HepG2 (cell line): Measurements from ENCODE around the gene SMIM14. TPM values are rescaled to one million over a fixed set of nuclear protein-coding genes. Genes with fewer than 3 reads are reported as not detected.

Source experiments
- ATAC-seq: fragments of 200-7000 bp; cut with Tn5 transposase; 3 replicates; pipeline ENCODE4 v1.9.1; 2020; ENCODE audit warnings: mild to moderate bottlenecking, moderate library complexity
- BruUV-seq: library from RNA; stranded (reverse); fragments of 400-500 nt; replicated peaks from 2 replicates; lab custom pipeline; 2021; lab: Mats Ljungman, UMichigan
- CTCF ChIA-PET: fragments of 300-600 bp; formaldehyde crosslinking; extraction: SDS; loops from one replicate; lab custom pipeline; 2021; ENCODE audit warnings: low total read pairs, inconsistent platforms, low intra/inter-chr PET ratio; lab: Yijun Ruan, JAX
- POLR2A ChIA-PET: fragments of 350-600 bp; sonication (Branson Sonifier 250); formaldehyde crosslinking; loops from one replicate; lab custom pipeline; 2020; ENCODE audit warnings: antibody characterized with exemption, inconsistent platforms; lab: Yijun Ruan, JAX
- DNase-seq: peaks from one replicate; pipeline ENCODE4 v3.0.0-alpha.2; 2015; ENCODE audit warnings: low spot score
- FAIRE-seq: peaks from 3 replicates; lab custom pipeline; 2011; peaks lifted over from hg19 to GRCh38; lab: Jason Lieb, UNC
- H2AFZ ChIP-seq: one replicate; pipeline ENCODE4 v1.6.1; 2011; ENCODE audit warnings: low read length, inconsistent platforms
- H3K27ac ChIP-seq: fragments of 300-600 bp; 3 replicates; pipeline ENCODE4 v1.8.0; 2011; ENCODE audit warnings: mixed run types, mild to moderate bottlenecking, mixed read lengths, low read length, inconsistent platforms; ENCODE audit not compliant: insufficient read depth; ENCODE audit errors: extremely low read length
- H3K27me3 ChIP-seq, 2 experiments: fragments of 200-600 bp in 1 of 2; 2 replicates in 1 of 2; 3 replicates in 1 of 2; pipeline versions ENCODE4 v1.6.0 to v1.8.0; 2011; ENCODE audit warnings: low read length in 2 of 2, mild to moderate bottlenecking in 2 of 2, moderate library complexity in 2 of 2, inconsistent platforms in 1 of 2; ENCODE audit not compliant: insufficient read depth in 2 of 2, control insufficient read depth in 1 of 2
- H3K36me3 ChIP-seq, 2 experiments: fragments of 200-600 bp in 1 of 2; replicated peaks in 1 of 2; 2 replicates in 1 of 2; 3 replicates in 1 of 2; pipeline versions ENCODE4 v1.5.1 to v1.8.0; 2011; ENCODE audit warnings: low read length in 2 of 2, inconsistent platforms in 1 of 2; ENCODE audit not compliant: insufficient read depth in 2 of 2, control insufficient read depth in 1 of 2
- H3K4me1 ChIP-seq: 2 replicates; pipeline ENCODE4 v1.5.1; 2012; ENCODE audit warnings: low read length, inconsistent platforms; ENCODE audit not compliant: insufficient read depth
- H3K4me2 ChIP-seq: 2 replicates; pipeline ENCODE4 v1.6.0; 2011; ENCODE audit warnings: low read depth, low read length, inconsistent platforms
- H3K4me3 ChIP-seq, 3 experiments: fragments of 200-600 bp in 1 of 3; sonication (generic), shearing (Covaris generic) in 1 of 3; replicated peaks in 1 of 3; 2 replicates each; pipeline ENCODE4 v1.5.1; 2011 to 2016; ENCODE audit warnings: low read length in 3 of 3, inconsistent platforms in 2 of 3, low read depth in 2 of 3, mild to moderate bottlenecking in 2 of 3, control low read depth in 1 of 3, mixed read lengths in 1 of 3; ENCODE audit not compliant: insufficient read depth in 1 of 3
- H3K79me2 ChIP-seq: one replicate; pipeline ENCODE4 v1.6.1; 2011; ENCODE audit warnings: low read length, inconsistent platforms; ENCODE audit not compliant: insufficient read depth
- H3K9ac ChIP-seq: 2 replicates; pipeline ENCODE4 v1.6.0; 2011; ENCODE audit warnings: mild to moderate bottlenecking, low read depth, low read length, inconsistent platforms; ENCODE audit not compliant: insufficient read depth
- H3K9me3 ChIP-seq: 2 replicates; pipeline ENCODE4 v1.5.1; 2012; ENCODE audit warnings: mild to moderate bottlenecking, low read length
- H4K20me1 ChIP-seq: 2 replicates; pipeline ENCODE4 v1.6.0; 2011; ENCODE audit warnings: inconsistent platforms, mild to moderate bottlenecking, low read length, moderate library complexity; ENCODE audit not compliant: insufficient read depth
- FOSL1 ChIP-seq: sonication (generic); formaldehyde crosslinking; IDR thresholded peaks from 2 replicates; pipeline ENCODE4 v1.9.0; 2021; ENCODE audit warnings: missing genetic modification reagents, borderline replicate concordance
- IKZF4 ChIP-seq: sonication (generic); formaldehyde crosslinking; IDR thresholded peaks from 2 replicates; pipeline ENCODE4 v1.5.1; 2020; ENCODE audit warnings: borderline replicate concordance, mild to moderate bottlenecking, low read depth, missing genetic modification reagents; ENCODE audit errors: not compliant biosample characterization
- PAWR ChIP-seq: sonication (generic); formaldehyde crosslinking; IDR thresholded peaks from 2 replicates; pipeline ENCODE4 v1.4.0; 2020; ENCODE audit warnings: missing genetic modification reagents, mild to moderate bottlenecking, borderline replicate concordance
- SRF ChIP-seq: IDR thresholded peaks from 2 replicates; pipeline ENCODE4 v1.6.1; 2011; ENCODE audit warnings: mild to moderate bottlenecking, low read depth, low read length, moderate library complexity
- ZNF12 ChIP-seq: sonication (generic); formaldehyde crosslinking; IDR thresholded peaks from 2 replicates; pipeline ENCODE4 v1.5.0; 2020; ENCODE audit warnings: missing genetic modification reagents
- ZNF607 ChIP-seq: sonication (generic); formaldehyde crosslinking; IDR thresholded peaks from 2 replicates; pipeline ENCODE4 v1.5.1; 2020; ENCODE audit warnings: missing genetic modification reagents, mild to moderate bottlenecking, borderline replicate concordance
- ZNF674 ChIP-seq: sonication (generic); formaldehyde crosslinking; IDR thresholded peaks from 2 replicates; pipeline ENCODE4 v1.5.0; 2020; ENCODE audit warnings: low read depth, mild to moderate bottlenecking, missing genetic modification reagents
- ZNF782 ChIP-seq: sonication (generic); formaldehyde crosslinking; IDR thresholded peaks from 2 replicates; pipeline ENCODE4 v1.4.0; 2020; ENCODE audit warnings: missing genetic modification reagents, mild to moderate bottlenecking, borderline replicate concordance
- WGBS: methylation state at CpG from one replicate; pipeline ENCODE4 v1.1.6; 2017; ENCODE audit warnings: low lambda C conversion rate; 5-methylcytosine and 5-hydroxymethylcytosine counted together
- in situ Hi-C: cut with HindIII; loops from 2 replicates; pipeline ENCODE4 v1.10.0; 2017; ENCODE audit warnings: low pct_unique_long_range_greater_than_20kb; ENCODE audit not compliant: extremely low pct_ligation_motif_present
- intact Hi-C: fragments of 100-400 bp; cut with micrococcal nuclease; formaldehyde crosslinking; loops from one replicate; pipeline ENCODE4 v1.10.0; 2022; ENCODE audit not compliant: unreplicated experiment
- polyA plus RNA-seq, 8 experiments: library from polyadenylated mRNA; depleted of rRNA in 3 of 8; stranded (reverse) in 7 of 8; unstranded in 1 of 8; fragments of >200 nt; fragmentation: Illumina TruSeq in 4 of 8; extraction: Trizol in 4 of 8; gene quantifications; 2 replicates each; pipeline versions ENCODE4 v1.2.1 to v1.2.3, GENCODE V29; 2011 to 2016; ENCODE audit warnings: low read depth in 4 of 8, missing spikeins in 1 of 8, mixed read lengths in 1 of 8; ENCODE audit not compliant: insufficient read depth in 1 of 8
- total RNA-seq, 5 experiments: library from RNA; depleted of rRNA; stranded (reverse); fragments of >200 nt; fragmentation: Illumina TruSeq; extraction: Trizol; gene quantifications; 2 replicates each; pipeline ENCODE4 v1.2.3, GENCODE V29; 2016; ENCODE audit warnings: low read depth in 1 of 5
- TF ChIP-seq, protein P1 (sequence below): IDR thresholded peaks from 2 replicates; pipeline ENCODE4 v1.6.1; 2016; ENCODE audit warnings: control low read depth
- TF ChIP-seq, protein P2 (sequence below), 2 experiments: sonication (generic) in 1 of 2; formaldehyde crosslinking in 1 of 2; IDR thresholded peaks; 2 replicates each; pipeline versions ENCODE4 v1.6.1 to v1.9.0; 2014 to 2022; ENCODE audit warnings: antibody characterized with exemption in 1 of 2, borderline replicate concordance in 1 of 2, inconsistent platforms in 1 of 2, low read depth in 1 of 2, missing genetic modification reagents in 1 of 2

SMIM14 gene
- total and polyA plus RNA-seq, 2 of the 13 experiments (the other 11 are each of a cell fraction or from before 2014, with no cell fraction given), result 16.3 to 28.1 TPM

DNA sequence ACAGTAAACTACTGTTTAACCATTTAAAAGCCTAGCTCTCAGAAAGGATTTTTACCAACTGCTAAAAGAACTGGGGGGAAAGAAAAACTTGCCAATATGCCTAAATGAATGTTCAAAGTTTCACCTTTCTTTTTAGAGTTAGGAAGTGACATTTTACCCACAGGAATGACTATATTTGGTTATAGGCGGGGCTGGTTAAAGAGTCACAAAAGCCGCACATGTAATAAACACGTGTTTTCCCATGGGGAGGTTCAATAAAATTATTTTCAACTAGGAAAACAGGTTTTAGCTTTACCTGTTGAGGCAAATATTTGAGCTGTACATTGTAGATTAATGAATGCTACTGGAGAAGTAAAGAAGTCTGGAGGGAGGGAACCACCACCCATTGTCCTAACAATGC lies 69.9 kb downstream of the SMIM14 start:
- WGBS, result 74% methylated on average over 3 of the region's 3 CpGs
- in situ Hi-C loops (no loop called here), intact Hi-C loops (no loop called here)
- DNase-seq (no peak), ATAC-seq (no peak), FAIRE-seq (no peak)
- Histone ChIP-seq H3K9me3 (no peaks in the 10 kb centered on the region), H4K20me1 (no peaks in the 10 kb centered on the region), H3K4me2 (no peak overlapping the region), H3K27ac (no peak overlapping the region), H3K27me3 (no peaks in the 10 kb centered on the region), H2AFZ (no peak overlapping the region), H3K4me3 (no peak overlapping the region), H3K4me1 (peaks cover 18% of the 10 kb centered on the region), H3K9ac (no peak overlapping the region), H3K36me3 (no peaks in the 10 kb centered on the region), H3K79me2 (no peaks in the 10 kb centered on the region)
- ChIA-PET POLR2A (interaction anchor here (1.5 kb wide), 1 partner anchor 43 kb away, joined by 4 read pairs; no protein-coding TSS in a partner anchor), CTCF (no interaction called here)
- BruUV-seq, result no TSS peak
- TF ChIP-seq SRF, result peak; percentile 65
- TF ChIP-seq ZNF782, result no peak

DNA sequence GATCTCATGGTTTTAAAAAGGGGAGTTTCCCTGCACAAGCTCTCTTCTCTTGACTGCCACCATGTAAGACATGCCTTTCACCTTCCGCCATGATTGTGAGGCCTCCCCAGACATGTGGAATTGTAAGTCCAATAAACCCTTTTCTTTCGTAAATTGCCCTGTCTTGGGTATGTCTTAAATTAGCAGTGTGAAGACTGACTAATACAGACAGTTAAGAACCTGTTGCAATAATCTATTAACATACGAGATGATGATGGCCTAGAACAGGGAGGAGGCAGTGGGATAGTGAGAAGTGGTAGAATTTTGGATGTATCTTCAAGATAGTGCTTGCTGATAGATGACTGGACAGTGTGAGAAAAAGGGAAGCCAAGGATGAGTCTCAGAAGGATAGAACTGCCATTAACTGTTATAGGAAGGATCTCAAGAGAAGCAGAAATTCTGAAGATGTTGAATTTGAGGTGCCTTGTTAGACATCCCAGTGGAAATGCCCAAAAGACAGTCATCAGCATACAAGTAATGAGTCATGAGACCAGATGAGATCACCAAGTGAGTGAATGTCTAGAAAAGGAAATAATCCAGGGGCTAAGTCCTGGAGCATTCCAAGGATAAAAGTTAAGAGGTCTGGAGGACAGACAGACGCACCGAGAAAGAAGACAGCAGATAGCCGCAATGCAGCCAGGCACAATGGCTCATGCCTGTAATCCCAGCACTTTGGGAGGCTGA lies 72.6 kb downstream of the SMIM14 start:
- Histone ChIP-seq H3K9me3 (no peaks in the 10 kb centered on the region), H3K79me2 (no peaks in the 10 kb centered on the region), H2AFZ (no peak overlapping the region), H3K4me3 (no peak overlapping the region), H3K27ac (no peak overlapping the region), H3K27me3 (no peaks in the 10 kb centered on the region), H4K20me1 (no peaks in the 10 kb centered on the region), H3K9ac (no peak overlapping the region), H3K36me3 (no peaks in the 10 kb centered on the region), H3K4me1 (peaks cover 18% of the 10 kb centered on the region), H3K4me2 (no peak overlapping the region)
- WGBS, result 98% methylated on average over 6 of the region's 6 CpGs
- BruUV-seq, result no TSS peak
- in situ Hi-C loops, result no loop called here
- intact Hi-C loops, result no loop called here
- ChIA-PET POLR2A (no interaction called here), CTCF (no interaction called here)
- FAIRE-seq, result no peak
- no peak for ATAC-seq
- DNase-seq, result no peak
- TF ChIP-seq ZNF12 (CRISPR knock-in tag), result no peak
- TF ChIP-seq ZNF674 (CRISPR knock-in tag), result no peak
- TF ChIP-seq FOSL1 (CRISPR knock-in tag), result no peak
- no peak for TF ChIP-seq PAWR
- no peak for TF ChIP-seq IKZF4 (CRISPR knock-in tag)
- TF ChIP-seq, protein P1, sequence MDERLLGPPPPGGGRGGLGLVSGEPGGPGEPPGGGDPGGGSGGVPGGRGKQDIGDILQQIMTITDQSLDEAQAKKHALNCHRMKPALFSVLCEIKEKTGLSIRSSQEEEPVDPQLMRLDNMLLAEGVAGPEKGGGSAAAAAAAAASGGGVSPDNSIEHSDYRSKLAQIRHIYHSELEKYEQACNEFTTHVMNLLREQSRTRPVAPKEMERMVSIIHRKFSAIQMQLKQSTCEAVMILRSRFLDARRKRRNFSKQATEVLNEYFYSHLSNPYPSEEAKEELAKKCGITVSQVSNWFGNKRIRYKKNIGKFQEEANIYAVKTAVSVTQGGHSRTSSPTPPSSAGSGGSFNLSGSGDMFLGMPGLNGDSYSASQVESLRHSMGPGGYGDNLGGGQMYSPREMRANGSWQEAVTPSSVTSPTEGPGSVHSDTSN (CRISPR knock-in tag), result no peak
- TF ChIP-seq, protein P2, sequence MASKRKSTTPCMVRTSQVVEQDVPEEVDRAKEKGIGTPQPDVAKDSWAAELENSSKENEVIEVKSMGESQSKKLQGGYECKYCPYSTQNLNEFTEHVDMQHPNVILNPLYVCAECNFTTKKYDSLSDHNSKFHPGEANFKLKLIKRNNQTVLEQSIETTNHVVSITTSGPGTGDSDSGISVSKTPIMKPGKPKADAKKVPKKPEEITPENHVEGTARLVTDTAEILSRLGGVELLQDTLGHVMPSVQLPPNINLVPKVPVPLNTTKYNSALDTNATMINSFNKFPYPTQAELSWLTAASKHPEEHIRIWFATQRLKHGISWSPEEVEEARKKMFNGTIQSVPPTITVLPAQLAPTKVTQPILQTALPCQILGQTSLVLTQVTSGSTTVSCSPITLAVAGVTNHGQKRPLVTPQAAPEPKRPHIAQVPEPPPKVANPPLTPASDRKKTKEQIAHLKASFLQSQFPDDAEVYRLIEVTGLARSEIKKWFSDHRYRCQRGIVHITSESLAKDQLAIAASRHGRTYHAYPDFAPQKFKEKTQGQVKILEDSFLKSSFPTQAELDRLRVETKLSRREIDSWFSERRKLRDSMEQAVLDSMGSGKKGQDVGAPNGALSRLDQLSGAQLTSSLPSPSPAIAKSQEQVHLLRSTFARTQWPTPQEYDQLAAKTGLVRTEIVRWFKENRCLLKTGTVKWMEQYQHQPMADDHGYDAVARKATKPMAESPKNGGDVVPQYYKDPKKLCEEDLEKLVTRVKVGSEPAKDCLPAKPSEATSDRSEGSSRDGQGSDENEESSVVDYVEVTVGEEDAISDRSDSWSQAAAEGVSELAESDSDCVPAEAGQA (IDR thresholded peaks at IDR 0.05; ENCODE audit: low read depth), result no peak
- TF ChIP-seq, protein P2 (CRISPR knock-in tag; IDR thresholded peaks at IDR 0.05; ENCODE audit: borderline replicate concordance), result no peak
- no peak for TF ChIP-seq SRF
- TF ChIP-seq ZNF607 (CRISPR knock-in tag), result no peak
